HEK293 (cell line): ENCODE data around the gene C9orf43.

Source experiments
- CTCF ChIP-seq: fragments of 450-650 bp; formaldehyde crosslinking; IDR thresholded peaks from 2 replicates; pipeline ENCODE4 v1.5.1; 2016; ENCODE audit warnings: missing biosample characterization, missing genetic modification characterization
- GLI2 ChIP-seq: fragments of 450-650 bp; formaldehyde crosslinking; IDR thresholded peaks from 2 replicates; pipeline ENCODE4; 2017; ENCODE audit warnings: missing biosample characterization, missing genetic modification characterization, low read depth, borderline replicate concordance
- GLIS2 ChIP-seq: fragments of 450-650 bp; formaldehyde crosslinking; IDR thresholded peaks from 2 replicates; pipeline ENCODE4 v1.5.1; 2016; ENCODE audit warnings: missing biosample characterization, missing genetic modification characterization
- HOXC10 ChIP-seq: sonication (generic); formaldehyde crosslinking; IDR thresholded peaks from 2 replicates; pipeline ENCODE4 v1.8.1; 2023; ENCODE audit warnings: mild to moderate bottlenecking, missing genetic modification reagents
- KLF10 ChIP-seq: fragments of 450-650 bp; IDR thresholded peaks from 2 replicates; pipeline ENCODE4 v1.5.1; 2018; ENCODE audit warnings: missing biosample characterization, mild to moderate bottlenecking, missing genetic modification characterization
- MZF1 ChIP-seq: fragments of 450-650 bp; formaldehyde crosslinking; IDR thresholded peaks from 2 replicates; pipeline ENCODE4 v1.5.1; 2017; ENCODE audit warnings: missing biosample characterization, missing genetic modification characterization, borderline replicate concordance
- OVOL3 ChIP-seq: fragments of 450-650 bp; formaldehyde crosslinking; IDR thresholded peaks from 2 replicates; pipeline ENCODE4 v1.5.1; 2016; ENCODE audit warnings: missing biosample characterization, missing genetic modification characterization
- PRDM1 ChIP-seq: fragments of 450-650 bp; formaldehyde crosslinking; IDR thresholded peaks from 2 replicates; pipeline ENCODE4; 2016; ENCODE audit warnings: missing biosample characterization, missing genetic modification characterization
- SCRT2 ChIP-seq: fragments of 450-650 bp; formaldehyde crosslinking; IDR thresholded peaks from 2 replicates; pipeline ENCODE4 v1.5.1; 2016; ENCODE audit warnings: missing biosample characterization, missing genetic modification characterization
- WT1 ChIP-seq: fragments of 450-650 bp; formaldehyde crosslinking; IDR thresholded peaks from 2 replicates; pipeline ENCODE4 v1.5.1; 2016; ENCODE audit warnings: missing biosample characterization, missing genetic modification characterization
- ZBTB10 ChIP-seq: fragments of 450-650 bp; formaldehyde crosslinking; IDR thresholded peaks from 2 replicates; pipeline ENCODE4 v1.5.1; 2016; ENCODE audit warnings: missing biosample characterization, missing genetic modification characterization
- ZBTB17 ChIP-seq: fragments of 450-650 bp; formaldehyde crosslinking; IDR thresholded peaks from 2 replicates; pipeline ENCODE4 v1.5.1; 2016; ENCODE audit warnings: missing biosample characterization, missing genetic modification characterization
- ZBTB21 ChIP-seq: fragments of 450-650 bp; formaldehyde crosslinking; IDR thresholded peaks from 2 replicates; pipeline ENCODE4 v1.5.1; 2017; ENCODE audit warnings: missing biosample characterization, missing genetic modification characterization
- ZFP41 ChIP-seq: fragments of 450-650 bp; formaldehyde crosslinking; IDR thresholded peaks from 2 replicates; pipeline ENCODE4 v1.5.1; 2016; ENCODE audit warnings: missing biosample characterization, missing genetic modification characterization, borderline replicate concordance
- ZFP69B ChIP-seq: fragments of 450-650 bp; formaldehyde crosslinking; IDR thresholded peaks from 2 replicates; pipeline ENCODE4 v1.5.1; 2016; ENCODE audit warnings: missing biosample characterization, missing genetic modification characterization
- ZNF112 ChIP-seq: fragments of 450-650 bp; formaldehyde crosslinking; IDR thresholded peaks from 2 replicates; pipeline ENCODE4 v1.5.0; 2017; ENCODE audit warnings: missing biosample characterization, missing genetic modification characterization
- ZNF132 ChIP-seq: fragments of 450-650 bp; formaldehyde crosslinking; IDR thresholded peaks from 2 replicates; pipeline ENCODE4 v1.5.1; 2017; ENCODE audit warnings: missing biosample characterization, missing genetic modification characterization, borderline replicate concordance
- ZNF175 ChIP-seq: fragments of 450-650 bp; formaldehyde crosslinking; IDR thresholded peaks from 2 replicates; pipeline ENCODE4 v1.5.1; 2016; ENCODE audit warnings: missing biosample characterization, missing genetic modification characterization
- ZNF202 ChIP-seq: fragments of 450-650 bp; formaldehyde crosslinking; IDR thresholded peaks from 2 replicates; pipeline ENCODE4 v1.5.1; 2016; ENCODE audit warnings: missing biosample characterization, missing genetic modification characterization, borderline replicate concordance
- ZNF221 ChIP-seq: fragments of 450-650 bp; formaldehyde crosslinking; IDR thresholded peaks from 2 replicates; pipeline ENCODE4 v1.5.1; 2017; ENCODE audit warnings: missing biosample characterization, missing genetic modification characterization, borderline replicate concordance
- ZNF24 ChIP-seq: fragments of 450-650 bp; formaldehyde crosslinking; IDR thresholded peaks from 2 replicates; pipeline ENCODE4 v1.5.1; 2016; ENCODE audit warnings: missing biosample characterization, missing genetic modification characterization
- ZNF248 ChIP-seq: fragments of 450-650 bp; formaldehyde crosslinking; IDR thresholded peaks from 2 replicates; pipeline ENCODE4 v1.5.1; 2017; ENCODE audit warnings: missing biosample characterization, missing genetic modification characterization
- ZNF302 ChIP-seq: fragments of 450-650 bp; formaldehyde crosslinking; IDR thresholded peaks from 2 replicates; pipeline ENCODE4 v1.5.1; 2016; ENCODE audit warnings: missing biosample characterization, missing genetic modification characterization, low read depth
- ZNF354C ChIP-seq: fragments of 450-650 bp; formaldehyde crosslinking; IDR thresholded peaks from 2 replicates; pipeline ENCODE4 v1.5.1; 2016; ENCODE audit warnings: missing biosample characterization, missing genetic modification characterization, low read depth, borderline replicate concordance
- ZNF394 ChIP-seq: fragments of 450-650 bp; formaldehyde crosslinking; IDR thresholded peaks from 2 replicates; pipeline ENCODE4 v1.5.1; 2016; ENCODE audit warnings: missing biosample characterization, missing genetic modification characterization, mild to moderate bottlenecking, moderate library complexity, borderline replicate concordance
- ZNF521 ChIP-seq: fragments of 450-650 bp; formaldehyde crosslinking; IDR thresholded peaks from 2 replicates; pipeline ENCODE4 v1.5.1; 2017; ENCODE audit warnings: missing biosample characterization, mild to moderate bottlenecking, missing genetic modification characterization
- ZNF560 ChIP-seq: fragments of 450-650 bp; formaldehyde crosslinking; IDR thresholded peaks from 2 replicates; pipeline ENCODE4 v1.5.1; 2017; ENCODE audit warnings: missing biosample characterization, missing genetic modification characterization, borderline replicate concordance
- ZNF580 ChIP-seq: fragments of 450-650 bp; formaldehyde crosslinking; IDR thresholded peaks from 2 replicates; pipeline ENCODE4 v1.5.1; 2016; ENCODE audit warnings: missing biosample characterization, missing genetic modification characterization
- ZNF645 ChIP-seq: fragments of 450-650 bp; formaldehyde crosslinking; IDR thresholded peaks from 2 replicates; pipeline ENCODE4; 2016; ENCODE audit warnings: missing biosample characterization, missing genetic modification characterization
- ZNF677 ChIP-seq: fragments of 450-650 bp; IDR thresholded peaks from 2 replicates; pipeline ENCODE4 v1.5.0; 2018; ENCODE audit warnings: missing biosample characterization, mild to moderate bottlenecking, missing genetic modification characterization, moderate library complexity
- ZNF747 ChIP-seq: fragments of 450-650 bp; formaldehyde crosslinking; IDR thresholded peaks from 2 replicates; pipeline ENCODE4 v1.5.1; 2016; ENCODE audit warnings: missing biosample characterization, missing genetic modification characterization
- ZNF791 ChIP-seq: fragments of 450-650 bp; formaldehyde crosslinking; IDR thresholded peaks from 2 replicates; pipeline ENCODE4 v1.5.1; 2016; ENCODE audit warnings: missing biosample characterization, missing genetic modification characterization
- ZSCAN4 ChIP-seq: fragments of 450-650 bp; formaldehyde crosslinking; IDR thresholded peaks from 2 replicates; pipeline ENCODE4 v1.5.1; 2017; ENCODE audit warnings: missing biosample characterization, missing genetic modification characterization

Gene C9orf43

GRCh38 chr9:113463418-113464285, 53.1 kb downstream of the C9orf43 start, which contains the start of gene RGS3 (continued):
- TF ChIP-seq ZFP41 (tag by site-specific recombination): no peak
- peak; percentile 49; the same call in 1 of the 2 replicates for TF ChIP-seq ZNF394
- TF ChIP-seq ZNF354C (tag by site-specific recombination): no peak
- no peak for TF ChIP-seq HOXC10 (CRISPR knock-in tag)
- no peak for TF ChIP-seq ZNF677 (tag by site-specific recombination)
- TF ChIP-seq GLI2 (tag by site-specific recombination): no peak
- no peak for TF ChIP-seq ZNF112 (tag by site-specific recombination)
- TF ChIP-seq ZNF645: no peak
- peak; percentile 87 for TF ChIP-seq GLIS2 (tag by site-specific recombination)
- TF ChIP-seq ZNF791 (tag by site-specific recombination): no peak
- no peak for TF ChIP-seq ZNF248
- no peak for TF ChIP-seq OVOL3 (tag by site-specific recombination)
- peak; percentile 90 for TF ChIP-seq SCRT2 (tag by site-specific recombination)
- TF ChIP-seq ZNF221 (tag by site-specific recombination): no peak
- no peak for TF ChIP-seq ZNF202 (tag by site-specific recombination)
- no peak for TF ChIP-seq ZBTB21 (tag by site-specific recombination)
- TF ChIP-seq MZF1: peak; percentile 61; the same call in 1 of the 2 replicates
- TF ChIP-seq PRDM1 (tag by site-specific recombination): no peak
- no peak for TF ChIP-seq KLF10 (tag by site-specific recombination)
- no peak for TF ChIP-seq ZNF560 (tag by site-specific recombination)
- no peak for TF ChIP-seq ZNF747 (tag by site-specific recombination)
- TF ChIP-seq ZNF521 (tag by site-specific recombination): no peak
- TF ChIP-seq ZNF580: no peak
- TF ChIP-seq ZFP69B (tag by site-specific recombination): no peak
- peak; percentile 53 for TF ChIP-seq ZBTB17 (tag by site-specific recombination)
- TF ChIP-seq ZNF24 (tag by site-specific recombination): 0 out of 2 replicates have a peak, but pooled peaks have one; percentile 44
- TF ChIP-seq ZBTB10 (tag by site-specific recombination): peak; percentile 52; the same call in 1 of the 2 replicates
- no peak for TF ChIP-seq ZNF302
- TF ChIP-seq ZSCAN4 (tag by site-specific recombination): no peak
- TF ChIP-seq ZNF175 (tag by site-specific recombination): no peak
- TF ChIP-seq CTCF (tag by site-specific recombination): peak; percentile 49; the same call in 1 of the 2 replicates
- TF ChIP-seq WT1: peak; percentile 56; the same call in 1 of the 2 replicates
- no peak for TF ChIP-seq ZNF132 (tag by site-specific recombination)
